T-cell (primary cell): ENCODE results near the gene CYP2W1. TPM values are rescaled to one million over a fixed set of nuclear protein-coding genes. Genes with fewer than 3 reads are reported as not detected.

Experiments
- ATAC-seq, 4 experiments: fragments of 200-7000 bp in 3 of 4; fragments of 150-1000 bp in 1 of 4; cut with Tn5 transposase; replicated peaks in 1 of 4; 1 replicate in 3 of 4; 2 replicates in 1 of 4; pipeline ENCODE4 v1.10.0; 2021; ENCODE audit warnings: moderate library complexity in 3 of 4, mild to moderate bottlenecking in 2 of 4, moderate number of reproducible peaks in 1 of 4
- CTCF ChIA-PET, 2 donors: fragments of 300-600 bp; sonication (Branson Sonifier 250); formaldehyde crosslinking; loops; one replicate each; lab custom pipeline; 2022; ENCODE audit warnings: antibody characterized with exemption in 2 of 2; lab: Charles Lee
- POLR2A ChIA-PET, 2 donors: fragments of 300-600 bp; sonication (Branson Sonifier 250); formaldehyde crosslinking; loops; one replicate each; lab custom pipeline; 2022; ENCODE audit warnings: antibody characterized with exemption in 2 of 2; lab: Charles Lee
- DNase-seq, 35 experiments: peaks; one replicate each; pipeline versions ENCODE4 v3.0.0 to v3.0.0-alpha.2; 2013 to 2023
- H3K27ac ChIP-seq: one replicate; pipeline ENCODE4 v1.5.1; 2013; ENCODE audit warnings: low read length
- H3K27me3 ChIP-seq, 2 experiments: replicated peaks in 1 of 2; 1 replicate in 1 of 2; 2 replicates in 1 of 2; pipeline versions ENCODE4 v1.6.1 to v1.7.0; 2013; ENCODE audit warnings: low read length in 1 of 2, mixed read lengths in 1 of 2; ENCODE audit not compliant: control insufficient read depth in 2 of 2, insufficient read depth in 2 of 2; ENCODE audit errors: extremely low read depth in 1 of 2
- H3K36me3 ChIP-seq, 2 donors: 1 replicate in 1 of 2; 2 replicates in 1 of 2; pipeline versions ENCODE4 v1.6.1 to v1.7.0; 2013; ENCODE audit warnings: low read length in 1 of 2; ENCODE audit not compliant: control insufficient read depth in 2 of 2, insufficient read depth in 1 of 2; ENCODE audit errors: extremely low read depth in 1 of 2
- H3K4me1 ChIP-seq, 2 experiments: 1 replicate in 1 of 2; 2 replicates in 1 of 2; pipeline versions ENCODE4 v1.6.1 to v1.7.0; 2013; ENCODE audit warnings: low read length in 2 of 2, mixed read lengths in 1 of 2; ENCODE audit not compliant: insufficient read depth in 2 of 2, control insufficient read depth in 1 of 2; ENCODE audit errors: extremely low read depth in 1 of 2
- H3K4me3 ChIP-seq, 2 donors: 1 replicate in 1 of 2; 2 replicates in 1 of 2; pipeline versions ENCODE4 v1.5.1 to v1.7.0; 2013; ENCODE audit warnings: mild to moderate bottlenecking in 2 of 2, low read length in 1 of 2, moderate library complexity in 1 of 2; ENCODE audit not compliant: control insufficient read depth in 1 of 2; ENCODE audit errors: extremely low read depth in 1 of 2
- H3K9me3 ChIP-seq: 2 replicates; pipeline ENCODE4 v1.7.0; 2013
- H3K27ac Mint-ChIP-seq, 2 donors: one replicate each; pipeline ENCODE4 v1.8.0; 2020 to 2021; ENCODE audit warnings: mild to moderate bottlenecking in 2 of 2, mixed read lengths in 2 of 2
- H3K27me3 Mint-ChIP-seq, 2 donors: one replicate each; pipeline ENCODE4 v1.8.0; 2021 to 2022; ENCODE audit warnings: mixed read lengths in 2 of 2
- H3K36me3 Mint-ChIP-seq: one replicate; pipeline ENCODE4 v1.8.0; 2021; ENCODE audit warnings: mixed read lengths
- H3K4me1 Mint-ChIP-seq, 3 donors: one replicate each; pipeline ENCODE4 v1.8.0; 2020 to 2022; ENCODE audit warnings: mixed read lengths in 3 of 3, mild to moderate bottlenecking in 1 of 3
- H3K4me3 Mint-ChIP-seq, 3 donors: one replicate each; pipeline ENCODE4 v1.8.0; 2020 to 2022; ENCODE audit warnings: mild to moderate bottlenecking in 3 of 3, mixed read lengths in 3 of 3, moderate library complexity in 3 of 3
- H3K9me3 Mint-ChIP-seq, 3 donors: one replicate each; pipeline ENCODE4 v1.8.0; 2020 to 2022; ENCODE audit warnings: mixed read lengths in 3 of 3
- WGBS: methylation state at CpG from one replicate; pipeline ENCODE4 v1.1.5; 2013; ENCODE audit warnings: missing lambda C conversion rate; ENCODE audit not compliant: insufficient coverage; 5-methylcytosine and 5-hydroxymethylcytosine counted together
- total RNA-seq, 35 experiments: library from RNA in 6 of 35; stranded (reverse) in 6 of 35; fragments of 120-200 nt in 1 of 35; gene quantifications; one replicate each; pipeline versions ENCODE4 v1.2.1 to v1.2.4 and lab custom pipeline; 2013 to 2026

The CYP2W1 gene
- total RNA-seq, 5 donors from 2014 or later (not counting 1 experiment from before 2014, with no cell fraction given): 0.19 TPM; not detected in 4

GRCh38 chr7:985127-985416, 2.1 kb downstream of the CYP2W1 start:
- H3K9me3 Mint-ChIP-seq: no peaks in the 10 kb centered on the region
- H3K4me3 Mint-ChIP-seq: no peak overlapping the region
- peaks cover 4 to 10% of the 10 kb centered on the region in 2 donors for H3K27me3 Mint-ChIP-seq
- no peaks in the 10 kb centered on the region for H3K36me3 ChIP-seq
- WGBS: 89% methylated on average over 10 of the region's 16 CpGs
- no peak overlapping the region for H3K27ac ChIP-seq
- peaks cover 0 to 56% of the 10 kb centered on the region in 2 experiments for H3K27me3 ChIP-seq
- DNase-seq (no peak), ATAC-seq (no peak)
- CTCF ChIA-PET: interaction anchor here in 1 of 2 donors (1.0 kb wide), 1 partner anchor 81 kb away, joined by 3 read pairs; no protein-coding TSS in a partner anchor
- H3K9me3 ChIP-seq: no peaks in the 10 kb centered on the region
- no peak overlapping the region for H3K4me3 ChIP-seq
- H3K4me1 ChIP-seq: peaks cover 0 to 3% of the 10 kb centered on the region in 2 experiments
- H3K4me1 Mint-ChIP-seq: no peaks in the 10 kb centered on the region
- no peaks in the 10 kb centered on the region for H3K36me3 Mint-ChIP-seq
- POLR2A ChIA-PET: no interaction called here
- H3K27ac Mint-ChIP-seq: no peak overlapping the region

- Histone ChIP-seq H3K27me3 (peaks cover 0 to 55% of the 10 kb centered on the region in 2 experiments), H3K27ac (no peak overlapping the region), H3K36me3 (no peaks in the 10 kb centered on the region), H3K9me3 (no peaks in the 10 kb centered on the region), H3K4me3 (no peak overlapping the region), H3K4me1 (peaks cover 0 to 3% of the 10 kb centered on the region in 2 experiments)
- WGBS: 75% methylated on average over 41 of the region's 41 CpGs
- Mint-ChIP-seq H3K27ac (no peak overlapping the region), H3K4me1 (no peaks in the 10 kb centered on the region), H3K27me3 (peaks cover 4 to 10% of the 10 kb centered on the region in 2 donors), H3K4me3 (no peak overlapping the region), H3K9me3 (no peaks in the 10 kb centered on the region), H3K36me3 (no peaks in the 10 kb centered on the region)
- CTCF ChIA-PET: interaction anchor here in 1 of 2 donors (1.0 kb wide), 1 partner anchor 80 kb away, joined by 3 read pairs; no protein-coding TSS in a partner anchor
- ATAC-seq: no peak
- POLR2A ChIA-PET: no interaction called here
- DNase-seq: no peak
These were observed 3.1 kb downstream of the CYP2W1 start for GRCh38 chr7:985915-986741.

GRCh38 chr7:986766-987751, 4.1 kb downstream of the CYP2W1 start:
- Mint-ChIP-seq H3K27me3 (peaks cover 4 to 10% of the 10 kb centered on the region in 2 donors), H3K4me3 (no peak overlapping the region), H3K4me1 (no peaks in the 10 kb centered on the region)

GRCh38 chr7:987909-988308, 4.9 kb downstream of the CYP2W1 start:
- Histone ChIP-seq H3K4me1 (peaks cover 0 to 5% of the 10 kb centered on the region in 2 experiments), H3K9me3 (no peaks in the 10 kb centered on the region), H3K27ac (no peak overlapping the region), H3K4me3 (no peak overlapping the region), H3K36me3 (no peaks in the 10 kb centered on the region), H3K27me3 (peaks cover 0 to 61% of the 10 kb centered on the region in 2 experiments)
- Mint-ChIP-seq H3K9me3 (no peaks in the 10 kb centered on the region), H3K4me3 (no peak overlapping the region), H3K36me3 (no peaks in the 10 kb centered on the region), H3K27me3 (peaks cover 4 to 10% of the 10 kb centered on the region in 2 donors), H3K4me1 (peaks cover under 1 to 2% (median 1%) of the 10 kb centered on the region in 3 donors), H3K27ac (no peak overlapping the region)
- DNase-seq: no peak
- no peak for ATAC-seq
- CTCF ChIA-PET: no interaction called here
- POLR2A ChIA-PET: no interaction called here
- 54% methylated on average over 5 of the region's 6 CpGs for WGBS

More at GRCh38 chr7:986766-987751, 4.1 kb downstream of the CYP2W1 start:
- Histone ChIP-seq H3K4me3 (no peak overlapping the region), H3K36me3 (no peaks in the 10 kb centered on the region), H3K27me3 (peaks cover 0 to 56% of the 10 kb centered on the region in 2 experiments), H3K9me3 (no peaks in the 10 kb centered on the region), H3K4me1 (peaks cover 0 to 3% of the 10 kb centered on the region in 2 experiments), H3K27ac (no peak overlapping the region)
- ATAC-seq: no peak
- no peak for DNase-seq
- POLR2A ChIA-PET: no interaction called here
- Mint-ChIP-seq H3K9me3 (no peaks in the 10 kb centered on the region), H3K36me3 (no peaks in the 10 kb centered on the region), H3K27ac (no peak overlapping the region)
- CTCF ChIA-PET: no interaction called here
- 87% methylated on average over 48 of the region's 56 CpGs for WGBS

- peaks cover 0 to 59% of the 10 kb centered on the region in 2 experiments for H3K27me3 ChIP-seq
- ATAC-seq (no peak), DNase-seq (no peak)
- 32% methylated on average over 21 of the region's 24 CpGs for WGBS
- ChIA-PET CTCF (no interaction called here), POLR2A (no interaction called here)
- no peaks in the 10 kb centered on the region for H3K9me3 Mint-ChIP-seq
- peaks cover 4 to 5% (median 4%) of the 10 kb centered on the region in 3 donors for H3K4me1 Mint-ChIP-seq
- no peak overlapping the region for H3K4me3 ChIP-seq
- H3K4me3 Mint-ChIP-seq: no peak overlapping the region
- peaks cover 4 to 10% of the 10 kb centered on the region in 2 donors for H3K27me3 Mint-ChIP-seq
- H3K27ac ChIP-seq: no peak overlapping the region
- no peaks in the 10 kb centered on the region for H3K36me3 Mint-ChIP-seq
- H3K9me3 ChIP-seq: no peaks in the 10 kb centered on the region
- no peaks in the 10 kb centered on the region for H3K36me3 ChIP-seq
- H3K4me1 ChIP-seq: peaks cover 0 to 11% of the 10 kb centered on the region in 2 experiments
- H3K27ac Mint-ChIP-seq: no peak overlapping the region
These were observed 5.5 kb downstream of the CYP2W1 start for GRCh38 chr7:988426-988911.

GRCh38 chr7:988963-989529, 6.1 kb downstream of the CYP2W1 start:
- DNase-seq: no peak
- no peaks in the 10 kb centered on the region for H3K9me3 Mint-ChIP-seq
- 82% methylated on average over 15 of the region's 15 CpGs for WGBS
- no peak for ATAC-seq
- no peaks in the 10 kb centered on the region for H3K36me3 Mint-ChIP-seq
- Histone ChIP-seq H3K27ac (no peak overlapping the region), H3K4me1 (peaks cover 0 to 13% of the 10 kb centered on the region in 2 experiments), H3K4me3 (no peak overlapping the region), H3K9me3 (no peaks in the 10 kb centered on the region), H3K36me3 (no peaks in the 10 kb centered on the region), H3K27me3 (peaks cover 0 to 53% of the 10 kb centered on the region in 2 experiments)
- ChIA-PET POLR2A (interaction anchor here in 1 of 2 donors (0.6 kb wide), 1 partner anchor 31 kb away, joined by 3 read pairs; no protein-coding TSS in a partner anchor), CTCF (no interaction called here)
- no peak overlapping the region for H3K4me3 Mint-ChIP-seq
- peaks cover 4 to 5% (median 4%) of the 10 kb centered on the region in 3 donors for H3K4me1 Mint-ChIP-seq
- H3K27me3 Mint-ChIP-seq: peaks cover 4 to 10% of the 10 kb centered on the region in 2 donors
- H3K27ac Mint-ChIP-seq: no peak overlapping the region
